ENCODE measurements around the gene GEMIN5. TPM values are rescaled to one million over a fixed set of nuclear protein-coding genes. Genes with fewer than 3 reads are reported as not detected.
"Not testable (repeated sequence)": the region's sequence is repeated elsewhere in the genome, so short reads cannot be mapped to it uniquely, and the experiment has no call there.

The GEMIN5 gene
- total RNA-seq, 1 experiment from 2014 or later: 35.8 TPM

GRCh38 chr5:154977409-154977808 is 39.4 kb upstream of the GEMIN5 start:
- no peaks in the 10 kb centered on the region for H4K20me1 ChIP-seq (ENCODE audit: control insufficient read depth, insufficient read depth, insufficient read length)
- no peak overlapping the region for H3K14ac ChIP-seq (ENCODE audit: insufficient read depth, low read length)
- H3K23ac ChIP-seq (ENCODE audit: insufficient read length, low read depth, low read length): no peak overlapping the region
- no peaks in the 10 kb centered on the region for H3K9me3 ChIP-seq (ENCODE audit: control insufficient read depth, low read depth, low read length)
- Mint-ChIP-seq H3K27ac (no peak overlapping the region), H3K27me3 (ENCODE audit: low read depth) (no peaks in the 10 kb centered on the region), H3K4me3 (no peak overlapping the region), H3K4me1 (no peaks in the 10 kb centered on the region), H3K36me3 (ENCODE audit: insufficient read depth in 1 of 3, low read depth in 3 of 3) (peaks cover 7 to 17% (median 13%) of the 10 kb centered on the region in 3 experiments; a peak in 6 of 7 replicates), H3K9me3 (peaks cover 2 to 9% of the 10 kb centered on the region in 2 experiments)
- no peak overlapping the region for H2BK15ac ChIP-seq (ENCODE audit: low read depth, low read length)
- H3K56ac ChIP-seq (ENCODE audit: insufficient read length, low read depth, low read length): no peak overlapping the region
- DNase-seq: no peak
- no peak overlapping the region for H3T11ph ChIP-seq (ENCODE audit: low read length)
- no peaks in the 10 kb centered on the region for H3K27me3 ChIP-seq (ENCODE audit: insufficient read depth, low read length)
- H4K5ac ChIP-seq (ENCODE audit: insufficient read length, low read depth, low read length): no peak overlapping the region
- no peak overlapping the region for H2BK12ac ChIP-seq (ENCODE audit: insufficient read length, low read depth, low read length)
- no peak overlapping the region for H3K18ac ChIP-seq (ENCODE audit: insufficient read length, low read depth, low read length)
- no peaks in the 10 kb centered on the region for H3K79me2 ChIP-seq (ENCODE audit: insufficient read depth, low read length)
- no peaks in the 10 kb centered on the region for H3K23me2 ChIP-seq (ENCODE audit: insufficient read length, low read depth, low read length, poor library complexity, severe bottlenecking)
- H3K4ac ChIP-seq (ENCODE audit: low read depth, low read length): no peak overlapping the region
- no peaks in the 10 kb centered on the region for H3K4me1 ChIP-seq (ENCODE audit: insufficient read depth, low read length)
- TF ChIP-seq, protein P1, sequence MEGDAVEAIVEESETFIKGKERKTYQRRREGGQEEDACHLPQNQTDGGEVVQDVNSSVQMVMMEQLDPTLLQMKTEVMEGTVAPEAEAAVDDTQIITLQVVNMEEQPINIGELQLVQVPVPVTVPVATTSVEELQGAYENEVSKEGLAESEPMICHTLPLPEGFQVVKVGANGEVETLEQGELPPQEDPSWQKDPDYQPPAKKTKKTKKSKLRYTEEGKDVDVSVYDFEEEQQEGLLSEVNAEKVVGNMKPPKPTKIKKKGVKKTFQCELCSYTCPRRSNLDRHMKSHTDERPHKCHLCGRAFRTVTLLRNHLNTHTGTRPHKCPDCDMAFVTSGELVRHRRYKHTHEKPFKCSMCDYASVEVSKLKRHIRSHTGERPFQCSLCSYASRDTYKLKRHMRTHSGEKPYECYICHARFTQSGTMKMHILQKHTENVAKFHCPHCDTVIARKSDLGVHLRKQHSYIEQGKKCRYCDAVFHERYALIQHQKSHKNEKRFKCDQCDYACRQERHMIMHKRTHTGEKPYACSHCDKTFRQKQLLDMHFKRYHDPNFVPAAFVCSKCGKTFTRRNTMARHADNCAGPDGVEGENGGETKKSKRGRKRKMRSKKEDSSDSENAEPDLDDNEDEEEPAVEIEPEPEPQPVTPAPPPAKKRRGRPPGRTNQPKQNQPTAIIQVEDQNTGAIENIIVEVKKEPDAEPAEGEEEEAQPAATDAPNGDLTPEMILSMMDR (conservative IDR thresholded peaks at IDR 0.05): no peak
- no peak overlapping the region for H2AFZ ChIP-seq (ENCODE audit: low read length)
- no peaks in the 10 kb centered on the region for H3K79me1 ChIP-seq (ENCODE audit: insufficient read depth, low read depth, low read length, poor library complexity, severe bottlenecking)
- no peak overlapping the region for H2BK20ac ChIP-seq (ENCODE audit: low read depth, low read length, poor library complexity, severe bottlenecking)
- no peak overlapping the region for H2AK5ac ChIP-seq (ENCODE audit: insufficient read length, low read length)
- WGBS (ENCODE audit: extremely low coverage, insufficient read length, low lambda C conversion rate): no CpG with 5 or more reads among the region's 1 CpG
- no peak overlapping the region for H4K8ac ChIP-seq (replicated peaks; ENCODE audit: insufficient read length, low read depth, low read length)
- no peak overlapping the region for H3K9ac ChIP-seq (ENCODE audit: extremely low read depth, insufficient read length, low read length)
- H3K4me2 ChIP-seq (ENCODE audit: insufficient read depth, insufficient read length, low read length): no peak overlapping the region
- no peak overlapping the region for H3K27ac ChIP-seq (ENCODE audit: insufficient read length, low read depth, low read length)
- H2BK120ac ChIP-seq (ENCODE audit: low read depth, low read length, poor library complexity, severe bottlenecking): no peak overlapping the region
- H4K91ac ChIP-seq (ENCODE audit: insufficient read length, low read depth, low read length): no peak overlapping the region
- no peak overlapping the region for H2BK5ac ChIP-seq (ENCODE audit: insufficient read length, low read length)

GRCh38 chr5:154976082-154976481 is 38.1 kb upstream of the GEMIN5 start:
- not testable (repeated sequence) for H2AK5ac ChIP-seq (ENCODE audit: insufficient read length, low read length); H3K27me3 Mint-ChIP-seq (ENCODE audit: low read depth); H3K27ac ChIP-seq (ENCODE audit: insufficient read length, low read depth, low read length); H3K23ac ChIP-seq (ENCODE audit: insufficient read length, low read depth, low read length); H2BK15ac ChIP-seq (ENCODE audit: low read depth, low read length); H2BK5ac ChIP-seq (ENCODE audit: insufficient read length, low read length); H3K23me2 ChIP-seq (ENCODE audit: insufficient read length, low read depth, low read length, poor library complexity, severe bottlenecking); H2AFZ ChIP-seq (ENCODE audit: low read length); H3K79me1 ChIP-seq (ENCODE audit: insufficient read depth, low read depth, low read length, poor library complexity, severe bottlenecking); H3K4me1 Mint-ChIP-seq; H3T11ph ChIP-seq (ENCODE audit: low read length); H3K4me1 ChIP-seq (ENCODE audit: insufficient read depth, low read length); H4K8ac ChIP-seq (replicated peaks; ENCODE audit: insufficient read length, low read depth, low read length); H4K91ac ChIP-seq (ENCODE audit: insufficient read length, low read depth, low read length); H3K14ac ChIP-seq (ENCODE audit: insufficient read depth, low read length); H2BK12ac ChIP-seq (ENCODE audit: insufficient read length, low read depth, low read length); H3K27ac Mint-ChIP-seq; H3K4me3 Mint-ChIP-seq; H3K18ac ChIP-seq (ENCODE audit: insufficient read length, low read depth, low read length); H3K4me2 ChIP-seq (ENCODE audit: insufficient read depth, insufficient read length, low read length); H3K9me3 Mint-ChIP-seq; DNase-seq; H4K5ac ChIP-seq (ENCODE audit: insufficient read length, low read depth, low read length); H3K79me2 ChIP-seq (ENCODE audit: insufficient read depth, low read length); H3K9me3 ChIP-seq (ENCODE audit: control insufficient read depth, low read depth, low read length); H2BK120ac ChIP-seq (ENCODE audit: low read depth, low read length, poor library complexity, severe bottlenecking); H3K56ac ChIP-seq (ENCODE audit: insufficient read length, low read depth, low read length); H3K27me3 ChIP-seq (ENCODE audit: insufficient read depth, low read length); H4K20me1 ChIP-seq (ENCODE audit: control insufficient read depth, insufficient read depth, insufficient read length); H3K9ac ChIP-seq (ENCODE audit: extremely low read depth, insufficient read length, low read length); H3K4ac ChIP-seq (ENCODE audit: low read depth, low read length); H2BK20ac ChIP-seq (ENCODE audit: low read depth, low read length, poor library complexity, severe bottlenecking)
- peaks cover 7 to 13% (median 10%) of the 10 kb centered on the region in 3 experiments; a peak in 6 of 7 replicates for H3K36me3 Mint-ChIP-seq (ENCODE audit: insufficient read depth in 1 of 3, low read depth in 3 of 3)
- WGBS (ENCODE audit: extremely low coverage, insufficient read length, low lambda C conversion rate): no CpG with 5 or more reads among the region's 9 CpGs
